Activated CD4-positive, alpha-beta T cell treated with anti-CD3 and anti-CD28 coated beads for 36 hours (primary cell): ENCODE measurements around the gene TLN1. TPM values are rescaled to one million over a fixed set of nuclear protein-coding genes. Genes with fewer than 3 reads are reported as not detected.

ENCODE experiments used
- ATAC-seq: fragments of 200-7000 bp; cut with Tn5 transposase; one replicate; pipeline ENCODE4 v1.10.0; 2021; ENCODE audit warnings: mild to moderate bottlenecking, moderate library complexity
- CTCF ChIA-PET: fragments of 350-600 bp; sonication (Branson Sonifier 250); formaldehyde crosslinking; loops from one replicate; lab custom pipeline; 2021; ENCODE audit warnings: antibody characterized with exemption; lab: Charles Lee
- POLR2A ChIA-PET: fragments of 350-600 bp; sonication (Branson Sonifier 250); formaldehyde crosslinking; loops from one replicate; lab custom pipeline; 2021; ENCODE audit warnings: antibody characterized with exemption, inconsistent platforms; lab: Charles Lee
- DNase-seq: peaks from one replicate; pipeline ENCODE4 v3.0.0-alpha.2; 2020
- H3K27ac Mint-ChIP-seq: one replicate; pipeline ENCODE4 v1.8.0; 2021; ENCODE audit warnings: mixed read lengths
- H3K27me3 Mint-ChIP-seq: one replicate; pipeline ENCODE4 v1.8.0; 2021; ENCODE audit warnings: mixed read lengths
- H3K36me3 Mint-ChIP-seq: one replicate; pipeline ENCODE4 v1.8.0; 2021; ENCODE audit warnings: low read depth, mixed read lengths
- H3K4me1 Mint-ChIP-seq: one replicate; pipeline ENCODE4 v1.8.0; 2021; ENCODE audit warnings: mixed read lengths
- H3K4me3 Mint-ChIP-seq: one replicate; pipeline ENCODE4 v1.8.0; 2021; ENCODE audit warnings: mild to moderate bottlenecking, moderate library complexity, mixed read lengths
- H3K9me3 Mint-ChIP-seq: one replicate; pipeline ENCODE4 v1.8.0; 2021; ENCODE audit warnings: low read depth, mixed read lengths
- intact Hi-C, 2 experiments: fragments of 100-400 bp; cut with DNase I in 1 of 2; cut with micrococcal nuclease in 1 of 2; formaldehyde crosslinking; loops; one replicate each; pipeline versions ENCODE4 v1.14.2 to v1.15.1; 2022 to 2024; cut with DNase I, micrococcal nuclease
- total RNA-seq, 2 experiments: library from RNA; stranded (reverse); gene quantifications; one replicate each; pipeline ENCODE4 v1.2.3, GENCODE V29; 2021

The TLN1 gene
- total RNA-seq, 2 experiments from 2014 or later: 217 to 238 TPM

GRCh38 chr9:35718721-35719511 is 13.1 kb downstream of the TLN1 start:
- Mint-ChIP-seq H3K36me3 (peaks cover 63% of the 10 kb centered on the region), H3K27me3 (no peaks in the 10 kb centered on the region), H3K4me3 (no peak overlapping the region), H3K9me3 (no peaks in the 10 kb centered on the region), H3K27ac (no peak overlapping the region), H3K4me1 (no peaks in the 10 kb centered on the region)
- intact Hi-C loops: no loop called here
- ChIA-PET CTCF (interaction anchor here (0.9 to 3.4 kb wide), 4 partner anchors 9 to 31 kb away, joined by 3 to 12 read pairs (median 4); no protein-coding TSS in a partner anchor), POLR2A (no interaction called here)
- ATAC-seq (no peak), DNase-seq (no peak)

DNA sequence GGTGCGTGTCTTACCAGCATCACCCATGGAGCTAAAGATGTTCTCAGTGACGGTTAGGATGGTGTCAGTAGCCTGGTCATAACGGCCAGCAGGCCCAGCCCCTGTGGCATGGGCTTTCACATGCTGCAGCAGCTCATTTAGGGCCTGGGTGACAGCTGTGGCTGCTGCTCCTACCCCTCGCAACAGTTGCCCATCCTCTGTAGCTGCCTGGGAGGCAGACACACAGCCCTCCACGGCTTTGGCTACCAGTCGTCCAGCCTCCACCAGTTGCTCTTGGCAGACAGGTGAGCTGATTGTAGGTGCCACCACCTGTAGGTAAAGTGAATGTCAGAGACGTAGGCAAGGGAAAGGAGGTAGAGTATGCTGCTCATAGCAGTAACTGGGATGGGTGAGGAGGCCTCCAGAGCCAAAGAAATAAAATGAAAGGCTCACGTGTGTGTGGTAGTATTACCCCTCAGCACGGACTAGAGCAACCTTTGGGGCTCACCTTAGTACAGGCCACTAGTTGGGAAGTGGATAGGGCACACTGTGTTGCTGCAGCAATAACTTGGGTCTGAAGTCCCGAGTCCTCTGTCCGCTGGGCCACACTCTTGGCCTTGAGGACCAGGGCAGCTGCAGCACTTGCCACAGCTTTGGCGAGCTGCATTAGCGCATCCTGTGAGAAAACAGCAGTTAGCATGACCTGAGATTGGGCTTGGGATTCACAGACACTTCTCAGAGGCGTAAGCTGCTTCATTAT is 14.7 kb downstream of the TLN1 start:
- H3K4me1 Mint-ChIP-seq: no peaks in the 10 kb centered on the region
- CTCF ChIA-PET: interaction anchor here (0.6 to 3.4 kb wide), 5 partner anchors 11 to 23 kb away, joined by 3 to 12 read pairs (median 3); no protein-coding TSS in a partner anchor
- POLR2A ChIA-PET: no interaction called here
- no peak overlapping the region for H3K27ac Mint-ChIP-seq
- ATAC-seq (no peak), DNase-seq (no peak)
- intact Hi-C loops: no loop called here
- peaks cover 73% of the 10 kb centered on the region for H3K36me3 Mint-ChIP-seq
- no peaks in the 10 kb centered on the region for H3K27me3 Mint-ChIP-seq
- H3K9me3 Mint-ChIP-seq: no peaks in the 10 kb centered on the region
- H3K4me3 Mint-ChIP-seq: no peak overlapping the region

GRCh38 chr9:35716230-35716629 is 15.8 kb downstream of the TLN1 start:
- Mint-ChIP-seq H3K36me3 (peaks cover 70% of the 10 kb centered on the region), H3K27ac (no peak overlapping the region), H3K9me3 (no peaks in the 10 kb centered on the region), H3K27me3 (no peaks in the 10 kb centered on the region), H3K4me3 (no peak overlapping the region), H3K4me1 (peaks cover 7% of the 10 kb centered on the region)
- POLR2A ChIA-PET: no interaction called here
- DNase-seq: no peak
- intact Hi-C loops: no loop called here
- CTCF ChIA-PET: interaction anchor here (1.1 to 3.4 kb wide), 5 partner anchors 12 to 59 kb away, joined by 3 to 12 read pairs (median 4); partner anchors contain the start of gene RMRP
- no peak for ATAC-seq

GRCh38 chr9:35714579-35715252 is 17.3 kb downstream of the TLN1 start:
- H3K27me3 Mint-ChIP-seq: no peaks in the 10 kb centered on the region
- DNase-seq: no peak
- ChIA-PET POLR2A (no interaction called here), CTCF (interaction anchor here (0.7 to 4.0 kb wide), 4 partner anchors 11 to 18 kb away, joined by 3 to 22 read pairs (median 6); no protein-coding TSS in a partner anchor)
- ATAC-seq: no peak
- H3K36me3 Mint-ChIP-seq: peaks cover 69% of the 10 kb centered on the region
- no peaks in the 10 kb centered on the region for H3K9me3 Mint-ChIP-seq
- no peak overlapping the region for H3K27ac Mint-ChIP-seq
- H3K4me1 Mint-ChIP-seq: peaks cover 7% of the 10 kb centered on the region
- intact Hi-C loops: no loop called here
- no peak overlapping the region for H3K4me3 Mint-ChIP-seq

DNA sequence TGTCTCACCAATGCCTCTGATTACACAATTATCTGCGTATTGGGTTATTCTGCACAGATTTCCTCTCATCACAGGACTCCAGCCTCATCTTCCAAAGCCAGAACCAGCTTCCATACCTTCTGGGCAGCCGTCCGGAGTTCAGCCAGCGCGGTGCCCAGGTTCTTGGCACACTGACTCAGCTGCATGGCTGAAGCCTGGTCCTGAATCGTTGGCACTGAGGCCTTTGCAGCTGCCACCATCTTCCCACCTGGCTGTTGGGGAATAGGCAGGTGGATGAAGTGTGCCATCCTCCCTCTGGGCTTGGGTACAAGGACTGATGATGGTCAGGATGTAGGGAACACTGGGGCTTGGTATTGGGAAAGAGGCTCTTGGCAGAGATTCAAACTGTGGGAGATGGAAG is 17.9 kb downstream of the TLN1 start:
- intact Hi-C loops: no loop called here
- Mint-ChIP-seq H3K36me3 (peaks cover 66% of the 10 kb centered on the region), H3K27me3 (no peaks in the 10 kb centered on the region), H3K4me3 (no peak overlapping the region), H3K27ac (no peak overlapping the region), H3K4me1 (peaks cover 7% of the 10 kb centered on the region), H3K9me3 (no peaks in the 10 kb centered on the region)
- no peak for ATAC-seq
- ChIA-PET CTCF (interaction anchor here (1.2 to 4.0 kb wide), 4 partner anchors 12 to 55 kb away, joined by 3 to 22 read pairs (median 6); no protein-coding TSS in a partner anchor), POLR2A (no interaction called here)
- no peak for DNase-seq

DNA sequence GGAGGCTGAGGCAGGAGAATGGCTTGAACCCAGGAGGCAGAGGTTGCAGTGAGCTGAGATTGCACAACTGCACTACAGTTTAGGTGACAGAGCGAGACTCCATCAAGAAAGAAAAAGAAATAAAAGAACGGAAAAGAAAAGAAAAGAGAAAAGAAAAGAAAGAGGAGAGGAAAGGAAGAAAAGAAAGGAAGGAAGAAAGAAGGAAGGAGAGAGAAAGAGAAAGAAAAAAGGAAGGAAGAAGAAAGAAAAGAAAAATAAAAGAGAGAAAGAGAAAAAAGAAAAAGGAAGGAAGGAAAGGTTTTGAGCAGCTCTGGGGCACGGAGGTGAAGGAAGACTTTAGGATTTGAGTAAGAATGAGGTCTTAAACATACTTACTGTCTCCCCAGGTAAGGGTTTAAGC is 18.4 kb downstream of the TLN1 start:
- POLR2A ChIA-PET: no interaction called here
- Mint-ChIP-seq H3K4me1 (peaks cover 7% of the 10 kb centered on the region), H3K27me3 (no peaks in the 10 kb centered on the region), H3K4me3 (no peak overlapping the region), H3K36me3 (peaks cover 68% of the 10 kb centered on the region), H3K9me3 (no peaks in the 10 kb centered on the region), H3K27ac (no peak overlapping the region)
- intact Hi-C loops: no loop called here
- DNase-seq (no peak), ATAC-seq (no peak)
- CTCF ChIA-PET: interaction anchor here (1.0 to 4.0 kb wide), 5 partner anchors 12 to 556 kb away, joined by 3 to 22 read pairs (median 3); no protein-coding TSS in a partner anchor

GRCh38 chr9:35712762-35713400 is 19.1 kb downstream of the TLN1 start:
- no peak overlapping the region for H3K27ac Mint-ChIP-seq
- DNase-seq (no peak), ATAC-seq (no peak)
- ChIA-PET POLR2A (interaction anchor here (0.6 kb wide), 1 partner anchor 94 kb away, joined by 4 read pairs; no protein-coding TSS in a partner anchor), CTCF (interaction anchor here (0.7 to 4.0 kb wide), 9 partner anchors 13 to 556 kb away, joined by 3 to 22 read pairs (median 3); partner anchors contain the start of gene RUSC2)
- H3K9me3 Mint-ChIP-seq: no peaks in the 10 kb centered on the region
- H3K27me3 Mint-ChIP-seq: no peaks in the 10 kb centered on the region
- intact Hi-C loops: no loop called here
- H3K36me3 Mint-ChIP-seq: peaks cover 71% of the 10 kb centered on the region
- H3K4me3 Mint-ChIP-seq: no peak overlapping the region
- H3K4me1 Mint-ChIP-seq: peaks cover 7% of the 10 kb centered on the region

- Mint-ChIP-seq H3K27me3 (no peaks in the 10 kb centered on the region), H3K4me1 (peaks cover 7% of the 10 kb centered on the region), H3K36me3 (peaks cover 76% of the 10 kb centered on the region), H3K9me3 (no peaks in the 10 kb centered on the region), H3K4me3 (no peak overlapping the region), H3K27ac (peak overlapping the region; percentile 42)
- POLR2A ChIA-PET: no interaction called here
- intact Hi-C loops: no loop called here
- CTCF ChIA-PET: interaction anchor here (0.6 to 4.0 kb wide), 7 partner anchors 15 to 222 kb away, joined by 3 to 22 read pairs (median 3); partner anchors contain the start of gene RUSC2
- DNase-seq: no peak
- ATAC-seq: peak; percentile 69
These were observed 20.2 kb downstream of the TLN1 start for GRCh38 chr9:35711501-35712428.

DNA sequence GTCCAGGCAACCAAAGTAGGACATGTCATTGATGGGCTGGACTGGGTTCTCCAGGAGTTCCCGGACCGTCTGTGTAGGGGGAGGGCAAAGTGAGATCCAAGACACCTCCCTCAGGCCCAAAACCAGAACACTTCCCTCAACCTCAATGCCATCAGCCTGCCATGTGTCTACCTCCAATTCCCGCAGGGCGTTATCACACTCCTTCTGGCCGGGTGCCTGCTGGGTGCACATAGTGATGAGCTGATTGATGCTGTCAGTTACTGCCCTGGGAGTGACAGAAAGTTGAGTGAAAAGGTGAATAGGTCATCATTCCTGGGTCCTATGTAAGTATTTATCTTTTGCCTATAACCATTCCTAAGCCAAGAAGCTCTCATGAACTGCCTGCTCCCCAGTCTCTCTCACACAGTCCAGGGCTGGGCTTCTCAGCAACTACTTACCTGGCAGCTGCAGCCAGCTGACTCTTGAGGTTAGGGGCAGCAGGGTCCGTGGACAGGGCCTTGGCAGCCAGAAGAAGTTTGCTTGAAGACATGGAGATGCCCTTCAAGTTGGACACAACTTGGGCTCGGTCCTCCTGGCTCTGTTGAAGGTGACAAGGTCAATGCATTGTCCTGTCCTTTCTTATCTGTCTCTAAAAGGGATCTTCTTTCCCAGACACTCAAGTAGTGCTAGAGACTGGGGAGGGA is 21.0 kb downstream of the TLN1 start:
- peaks cover 7% of the 10 kb centered on the region for H3K4me1 Mint-ChIP-seq
- no peak overlapping the region for H3K27ac Mint-ChIP-seq
- H3K4me3 Mint-ChIP-seq: no peak overlapping the region
- no peaks in the 10 kb centered on the region for H3K9me3 Mint-ChIP-seq
- DNase-seq (no peak), ATAC-seq (no peak)
- POLR2A ChIA-PET: no interaction called here
- intact Hi-C loops: no loop called here
- CTCF ChIA-PET: interaction anchor here (0.6 to 4.0 kb wide), 4 partner anchors 14 to 193 kb away, joined by 3 to 22 read pairs (median 3); no protein-coding TSS in a partner anchor
- no peaks in the 10 kb centered on the region for H3K27me3 Mint-ChIP-seq
- H3K36me3 Mint-ChIP-seq: peaks cover 75% of the 10 kb centered on the region
